Neutrophil (primary cell): ENCODE results near the gene SNX2.

ENCODE experiments used
- H3K27ac ChIP-seq: fragments of 200-600 bp; sonication (generic); 2 replicates; pipeline ENCODE4 v1.5.1; 2016; ENCODE audit warnings: mild to moderate bottlenecking, moderate library complexity
- H3K27me3 ChIP-seq: fragments of 200-600 bp; sonication (generic); 2 replicates; pipeline ENCODE4 v1.6.0; 2016; ENCODE audit warnings: mild to moderate bottlenecking
- H3K36me3 ChIP-seq: fragments of 200-600 bp; sonication (generic); 2 replicates; pipeline ENCODE4 v1.5.1; 2017
- H3K4me1 ChIP-seq, 2 experiments: fragments of 200-600 bp in 1 of 2; sonication (generic) in 1 of 2; 1 replicate in 1 of 2; 2 replicates in 1 of 2; pipeline versions ENCODE4 v1.5.1 to v1.6.1; 2013 to 2016; ENCODE audit warnings: low read depth in 1 of 2, low read length in 1 of 2, mild to moderate bottlenecking in 1 of 2, moderate library complexity in 1 of 2; ENCODE audit not compliant: control insufficient read depth in 1 of 2, insufficient read depth in 1 of 2
- H3K4me3 ChIP-seq, 2 experiments: fragments of 200-600 bp in 1 of 2; sonication (generic) in 1 of 2; 1 replicate in 1 of 2; 2 replicates in 1 of 2; pipeline ENCODE4 v1.5.1; 2013 to 2016; ENCODE audit warnings: low read depth in 1 of 2, low read length in 1 of 2, mild to moderate bottlenecking in 1 of 2, moderate library complexity in 1 of 2
- H3K9me3 ChIP-seq: fragments of 200-600 bp; sonication (generic); 2 replicates; pipeline ENCODE4 v1.5.1; 2016
- CTCF ChIP-seq: fragments of 200-600 bp; sonication (generic); IDR thresholded peaks from 2 replicates; pipeline ENCODE4 v1.5.1; 2016; ENCODE audit warnings: antibody characterized with exemption

SNX2 gene

GRCh38 chr5:122816756-122817155 is 41.9 kb downstream of the SNX2 start:
- Histone ChIP-seq H3K9me3 (no peaks in the 10 kb centered on the region), H3K27ac (no peak overlapping the region), H3K4me1 (peaks cover 0 to 9% of the 10 kb centered on the region in 2 experiments), H3K36me3 (peaks cover 44% of the 10 kb centered on the region), H3K27me3 (no peaks in the 10 kb centered on the region), H3K4me3 (no peak overlapping the region)
- TF ChIP-seq CTCF = no peak

GRCh38 chr5:122831984-122832383 is 57.1 kb downstream of the SNX2 start:
- H3K27me3 ChIP-seq = no peaks in the 10 kb centered on the region
- TF ChIP-seq CTCF = no peak
- H3K27ac ChIP-seq = no peak overlapping the region
- peaks cover 35% of the 10 kb centered on the region for H3K36me3 ChIP-seq
- H3K4me1 ChIP-seq = no peaks in the 10 kb centered on the region
- no peak overlapping the region for H3K4me3 ChIP-seq
- H3K9me3 ChIP-seq = no peaks in the 10 kb centered on the region

- TF ChIP-seq CTCF = no peak
Observed at GRCh38 chr5:122835681-122836080, 60.8 kb downstream of the SNX2 start.

GRCh38 chr5:122836947-122837346 is 62.1 kb downstream of the SNX2 start:
- no peaks in the 10 kb centered on the region for H3K27me3 ChIP-seq
- H3K4me3 ChIP-seq = no peak overlapping the region
- H3K36me3 ChIP-seq = no peaks in the 10 kb centered on the region
- H3K27ac ChIP-seq = no peak overlapping the region
- no peak for TF ChIP-seq CTCF
- H3K9me3 ChIP-seq = no peaks in the 10 kb centered on the region
- no peaks in the 10 kb centered on the region for H3K4me1 ChIP-seq

More at GRCh38 chr5:122835681-122836080, 60.8 kb downstream of the SNX2 start:
- H3K27ac ChIP-seq = no peak overlapping the region
- no peaks in the 10 kb centered on the region for H3K27me3 ChIP-seq
- no peaks in the 10 kb centered on the region for H3K36me3 ChIP-seq
- H3K4me1 ChIP-seq = no peaks in the 10 kb centered on the region
- H3K9me3 ChIP-seq = no peaks in the 10 kb centered on the region
- no peak overlapping the region for H3K4me3 ChIP-seq

- H3K27me3 ChIP-seq = peaks cover 16% of the 10 kb centered on the region
- H3K4me3 ChIP-seq = no peak overlapping the region
- no peak overlapping the region for H3K27ac ChIP-seq
- no peaks in the 10 kb centered on the region for H3K9me3 ChIP-seq
- peaks cover 11 to 12% of the 10 kb centered on the region in 2 experiments for H3K4me1 ChIP-seq
- H3K36me3 ChIP-seq = no peaks in the 10 kb centered on the region
- TF ChIP-seq CTCF = no peak
Observed at GRCh38 chr5:122839731-122840130, 64.9 kb downstream of the SNX2 start.
